Cardiac fibroblast (primary cell): ENCODE measurements around the gene NR2F2.

Experiments
- DNase-seq, 2 donors: peaks; one replicate each; pipeline versions ENCODE4 v3.0.0 to v3.0.0-alpha.2; 2010; ENCODE audit warnings: low read depth in 2 of 2
- H3K4me3 ChIP-seq, 2 donors: replicated peaks in 1 of 2; 1 replicate in 1 of 2; 2 replicates in 1 of 2; pipeline ENCODE4 v1.5.1; 2011; ENCODE audit warnings: low read depth in 2 of 2, low read length in 2 of 2, mild to moderate bottlenecking in 2 of 2, moderate library complexity in 1 of 2
- CTCF ChIP-seq: IDR thresholded peaks from one replicate; pipeline ENCODE4 v1.5.1; 2011; ENCODE audit warnings: low read depth, mild to moderate bottlenecking, low read length, inconsistent platforms

Gene NR2F2

DNA sequence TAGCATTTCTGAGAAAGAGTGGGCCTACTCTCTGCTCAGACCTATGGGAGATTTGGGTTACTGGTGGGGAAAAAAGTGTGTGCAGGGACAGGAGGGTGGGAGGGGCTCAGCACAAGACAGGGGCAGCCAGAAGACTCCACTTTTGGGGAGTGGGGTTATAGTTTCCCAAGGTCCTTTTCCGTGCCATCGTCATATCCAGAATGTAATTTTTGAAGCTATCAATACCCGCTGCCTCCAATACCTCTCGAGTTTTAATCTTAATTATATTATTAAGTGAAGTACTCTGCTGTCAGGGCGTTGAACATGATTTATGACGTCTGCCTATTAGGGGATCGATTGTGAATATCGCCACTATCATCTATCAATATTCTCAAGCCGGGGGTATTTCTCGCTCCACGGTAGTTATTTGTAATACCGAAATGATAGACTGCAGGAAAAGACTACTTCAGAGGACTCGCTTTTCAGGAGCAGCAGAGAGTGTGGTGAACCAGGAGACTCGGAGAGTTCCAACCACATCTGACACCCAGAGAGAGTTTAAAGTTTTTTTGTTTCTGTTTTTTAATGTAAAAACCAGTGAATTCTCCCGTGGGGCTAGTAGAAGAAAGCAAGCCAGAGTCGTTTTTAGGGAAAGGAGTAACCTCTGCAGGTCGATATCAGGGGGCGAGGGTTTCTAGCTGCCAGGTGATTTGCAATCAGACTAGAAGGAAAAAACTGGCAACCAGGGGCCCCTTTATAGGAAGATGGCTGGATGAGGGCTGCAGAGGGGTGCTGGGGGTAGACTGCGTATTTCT lies 20.6 kb downstream of the NR2F2 start:
- TF ChIP-seq CTCF = no peak
- peak in 1 of 2 donors; percentile 34 for DNase-seq
- H3K4me3 ChIP-seq = no peak overlapping the region

DNA sequence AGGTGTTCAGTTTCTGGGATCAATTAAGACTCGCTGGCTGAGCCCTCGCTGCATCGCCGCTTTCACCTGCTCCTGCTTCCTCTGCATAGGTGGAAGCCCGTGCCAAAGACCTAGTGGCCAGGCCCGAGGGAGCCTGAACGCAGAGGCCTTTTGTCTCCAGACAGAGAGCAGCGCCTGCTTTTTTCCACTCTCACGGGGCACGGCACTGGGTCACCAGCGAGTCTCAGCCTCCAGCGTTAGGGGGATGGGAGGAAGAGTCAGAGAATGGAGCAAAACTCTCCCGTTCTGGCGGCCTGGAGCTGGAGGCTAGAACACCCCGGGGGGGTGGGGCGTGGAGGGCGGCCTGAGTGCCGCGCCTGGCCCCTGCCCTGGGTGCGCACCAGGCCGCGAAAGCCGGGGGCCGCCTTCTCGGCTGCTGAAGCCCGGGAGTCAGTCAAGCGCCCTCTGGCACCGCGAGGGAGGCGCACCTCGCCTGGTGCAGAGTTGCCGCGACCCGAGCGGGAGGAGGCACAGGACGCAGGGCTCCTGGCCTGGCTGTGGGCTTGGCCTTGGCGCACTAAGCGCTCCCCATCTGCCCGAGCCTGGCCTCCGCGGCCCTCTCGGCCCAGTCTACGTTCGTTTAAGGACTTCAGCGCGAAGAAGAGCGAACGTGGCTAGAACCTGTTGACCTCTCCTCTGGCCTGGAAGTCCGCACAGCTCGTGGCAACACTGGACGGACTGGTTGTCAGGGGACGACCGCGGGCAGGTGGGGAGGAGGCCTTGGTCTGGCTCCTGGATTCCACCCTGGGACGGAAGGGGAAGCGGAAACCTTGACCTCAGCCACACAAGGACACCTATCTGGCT lies 21.5 kb downstream of the NR2F2 start:
- peak in 1 of 2 donors; percentile 60 for DNase-seq
- H3K4me3 ChIP-seq = no peak overlapping the region
- no peak for TF ChIP-seq CTCF

- DNase-seq = peak in 1 of 2 donors; percentile 70
- H3K4me3 ChIP-seq = no peak overlapping the region
- no peak for TF ChIP-seq CTCF
These were observed 22.3 kb downstream of the NR2F2 start for GRCh38 chr15:96352604-96353405.

- no peak for TF ChIP-seq CTCF
- no peak for DNase-seq
- peak overlapping the region; percentile 69 to 72 for H3K4me3 ChIP-seq
These were observed 23.0 kb downstream of the NR2F2 start for GRCh38 chr15:96353416-96353929.

DNA sequence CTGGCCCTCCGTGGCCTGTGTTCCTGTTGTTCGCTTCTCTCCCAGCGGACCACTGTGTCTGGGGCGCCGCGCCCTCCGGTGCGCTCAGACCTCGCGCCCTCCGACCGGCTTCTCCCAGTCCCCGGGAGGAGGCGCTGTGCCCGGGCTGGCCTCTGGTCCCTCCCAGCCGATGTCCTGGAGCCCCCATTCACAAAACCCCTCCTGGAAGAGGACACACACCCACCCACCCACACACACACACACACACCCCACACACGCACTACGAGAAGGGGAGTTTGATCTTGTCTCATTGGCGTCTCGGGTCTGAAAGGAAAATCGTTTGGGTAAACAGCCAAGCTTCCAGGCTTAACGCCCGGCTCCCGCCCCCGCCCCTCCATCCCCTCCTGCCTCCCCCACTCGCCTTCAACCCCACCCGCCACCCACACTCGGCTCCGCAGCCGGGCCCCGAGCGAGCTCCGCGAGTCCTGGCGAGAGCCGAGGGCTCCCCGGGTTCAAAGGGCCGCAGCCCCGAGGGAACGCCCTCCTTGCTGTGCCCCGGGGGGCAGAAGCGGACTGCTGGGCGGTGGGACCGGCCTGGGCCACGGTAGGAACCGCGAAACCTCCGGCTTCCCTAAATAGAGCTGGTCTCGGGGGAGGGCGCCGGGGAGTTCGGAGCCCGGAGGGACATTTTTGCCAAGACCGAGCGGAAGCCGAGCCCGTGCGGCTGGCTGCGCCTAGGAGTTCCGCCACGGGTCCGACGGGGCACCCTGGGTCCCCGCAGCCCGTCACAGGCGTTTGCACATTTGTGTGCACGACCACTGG lies 23.6 kb downstream of the NR2F2 start:
- peak; percentile 82 for TF ChIP-seq CTCF
- H3K4me3 ChIP-seq = peak overlapping the region; percentile 69 to 72
- peak; percentile 72 for DNase-seq
